ENCODE results near the gene IQCH.

- TF ChIP-seq YY1 (IDR thresholded peaks at IDR 0.05; ENCODE audit: insufficient read depth, insufficient read length): no peak
- no peak for TF ChIP-seq ZNF274 (IDR thresholded peaks at IDR 0.05; ENCODE audit: low read depth, low read length)
- no peak for TF ChIP-seq SUZ12 (IDR thresholded peaks at IDR 0.05; ENCODE audit: extremely low read depth, insufficient read depth, insufficient read length)
Observed at GRCh38 chr15:67232591-67232990, 22.0 kb upstream of the IQCH start.

Data from NT2/D1 (cell line).